Measurements from ENCODE around the gene GP1BB. TPM values are rescaled to one million over a fixed set of nuclear protein-coding genes. Genes with fewer than 3 reads are reported as not detected.

GP1BB gene
- total RNA-seq, 1 donor from 2014 or later = 3.0 TPM

DNA sequence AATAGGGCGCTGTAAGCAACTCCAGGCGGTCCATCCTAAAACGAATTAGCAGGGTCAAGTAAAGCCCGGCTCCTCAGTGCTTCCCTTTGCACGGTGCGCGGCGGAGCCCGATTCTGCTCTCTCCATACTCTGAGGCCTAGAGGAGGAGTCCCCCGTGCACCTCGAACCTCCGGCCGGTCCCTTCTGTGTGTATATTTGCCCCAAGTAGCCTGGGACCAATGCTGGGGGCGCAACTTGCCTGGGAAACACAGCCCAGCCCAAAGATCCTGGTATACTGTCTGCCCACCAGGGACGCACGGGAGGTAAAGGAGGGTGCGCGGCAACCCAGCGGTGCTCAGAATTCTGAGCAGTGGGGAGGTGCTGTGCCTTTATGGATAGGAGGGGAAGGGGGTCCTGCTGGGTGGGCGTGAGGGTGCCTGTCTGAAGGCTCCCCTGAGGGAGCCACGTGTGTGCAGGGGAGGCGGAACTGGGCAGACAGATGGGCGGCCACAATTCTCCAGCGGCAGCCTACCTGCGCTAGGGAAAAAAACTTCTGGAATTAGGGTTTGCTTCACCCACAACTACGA is 32.5 kb downstream of the GP1BB start:
- DNase-seq (ENCODE audit: low read depth in 2 of 2) = no peak

- peak; percentile 28 to 73 for DNase-seq (ENCODE audit: low read depth in 2 of 2)
Observed at GRCh38 chr22:19756288-19757128, 33.2 kb downstream of the GP1BB start.

DNA sequence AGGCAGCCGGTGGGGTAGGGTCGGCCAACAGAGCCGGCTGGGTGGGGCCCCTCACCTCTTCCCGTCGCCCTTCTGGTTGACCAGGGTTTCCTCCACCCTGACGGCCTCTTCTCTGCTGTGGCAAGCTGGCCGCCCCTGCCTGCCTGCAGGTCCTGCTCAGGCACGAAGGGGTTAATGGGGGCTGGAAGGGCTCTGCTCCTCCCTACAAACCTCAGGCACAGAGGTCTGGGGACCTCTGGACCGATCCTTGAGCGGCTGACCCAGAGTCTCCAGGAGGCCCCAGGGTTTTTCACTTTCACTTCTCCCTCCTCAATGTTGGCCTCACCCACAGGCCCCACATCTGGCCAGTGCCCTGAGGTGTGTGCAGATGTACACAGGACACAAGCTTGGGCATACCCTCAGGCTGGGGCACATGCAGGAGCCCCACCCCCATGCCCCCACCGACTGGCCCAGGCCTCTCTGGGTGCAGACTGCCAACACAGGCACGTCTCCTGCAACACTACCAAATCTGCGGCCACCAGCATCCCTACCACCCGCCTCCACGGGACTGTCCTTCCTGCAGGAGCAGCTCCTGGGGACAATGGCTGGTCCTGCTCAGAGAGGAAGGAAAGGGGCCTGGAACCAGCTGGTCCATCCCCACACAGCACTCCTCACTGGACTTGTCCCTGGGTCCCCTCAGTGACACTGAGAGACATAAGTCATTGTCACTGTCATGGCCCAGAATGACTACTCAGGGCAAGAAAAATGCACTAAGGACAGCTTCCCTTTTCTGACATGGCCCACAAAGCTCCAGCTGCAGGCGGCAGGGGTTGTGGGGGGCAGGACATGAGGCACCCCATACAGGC is 34.0 kb downstream of the GP1BB start:
- no peak for DNase-seq (ENCODE audit: low read depth in 2 of 2)

DNA sequence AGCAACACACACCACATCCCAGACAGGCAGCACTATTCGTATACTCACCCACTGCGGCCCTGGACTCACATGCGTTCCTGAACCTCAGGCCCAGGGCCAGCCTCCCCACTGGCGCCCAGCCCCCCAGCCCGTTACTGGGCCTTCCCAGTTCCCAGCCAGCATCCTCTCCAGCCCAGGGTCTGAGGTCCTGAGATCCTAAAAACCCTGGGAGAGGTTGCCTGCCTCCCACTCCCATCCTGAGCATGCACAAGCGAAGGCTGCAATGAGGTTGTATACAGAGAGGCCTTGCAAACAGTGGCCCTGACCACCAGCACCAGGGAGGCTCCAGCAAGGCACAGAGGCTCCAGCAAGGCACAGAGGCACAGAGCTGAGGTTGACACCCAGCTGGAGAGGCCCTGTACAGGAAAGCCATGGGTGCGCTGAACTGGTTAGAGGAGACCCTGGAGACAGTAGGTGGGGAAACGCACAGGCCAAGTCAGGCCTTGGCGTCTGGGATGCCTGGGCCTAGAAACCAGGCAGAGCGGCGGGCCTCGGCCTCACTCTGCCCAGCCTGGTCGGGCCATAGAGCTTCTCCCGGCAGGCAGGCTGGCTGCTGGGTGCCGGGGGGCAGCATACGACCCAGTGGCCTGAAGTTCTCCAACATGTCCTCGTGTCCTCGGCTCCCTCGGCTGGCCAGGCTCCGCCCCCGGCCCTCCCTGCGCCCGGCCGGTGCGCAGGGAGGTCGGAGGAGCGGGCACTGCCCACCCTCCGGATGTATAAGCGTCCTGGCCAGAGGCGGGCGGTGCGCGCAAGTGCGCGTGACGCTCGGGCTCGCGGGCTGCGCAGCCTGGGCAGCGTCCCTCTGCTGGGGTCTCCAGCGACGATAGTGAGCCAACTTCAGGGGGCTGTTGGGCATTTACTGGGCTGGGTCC is 34.9 kb downstream of the GP1BB start:
- DNase-seq (ENCODE audit: low read depth in 2 of 2) = peak in 1 of 2 donors; percentile 60

GRCh38 chr22:19758896-19759426 is 35.6 kb downstream of the GP1BB start:
- DNase-seq (ENCODE audit: low read depth in 2 of 2) = peak in 1 of 2 donors; percentile 35

- DNase-seq (ENCODE audit: low read depth in 2 of 2) = peak in 1 of 2 donors; percentile 61
Observed at GRCh38 chr22:19759427-19760057, 36.2 kb downstream of the GP1BB start.

- peak in 1 of 2 donors; percentile 69 for DNase-seq (ENCODE audit: low read depth in 2 of 2)
Observed at GRCh38 chr22:19760058-19760950, 37.0 kb downstream of the GP1BB start, which contains the start of gene TBX1. TSS of gene TBX1 (plus strand) at chr22:19760778. CDS start at chr22:19760844, 66 bp downstream.

GRCh38 chr22:19760951-19761724 is 37.8 kb downstream of the GP1BB start:
- DNase-seq (ENCODE audit: low read depth in 2 of 2) = peak in 1 of 2 donors; percentile 34

GRCh38 chr22:19761725-19762567 is 38.6 kb downstream of the GP1BB start:
- DNase-seq (ENCODE audit: low read depth in 2 of 2) = peak in 1 of 2 donors; percentile 53

GRCh38 chr22:19762568-19763457 is 39.5 kb downstream of the GP1BB start:
- DNase-seq (ENCODE audit: low read depth in 2 of 2) = peak in 1 of 2 donors; percentile 63

DNA sequence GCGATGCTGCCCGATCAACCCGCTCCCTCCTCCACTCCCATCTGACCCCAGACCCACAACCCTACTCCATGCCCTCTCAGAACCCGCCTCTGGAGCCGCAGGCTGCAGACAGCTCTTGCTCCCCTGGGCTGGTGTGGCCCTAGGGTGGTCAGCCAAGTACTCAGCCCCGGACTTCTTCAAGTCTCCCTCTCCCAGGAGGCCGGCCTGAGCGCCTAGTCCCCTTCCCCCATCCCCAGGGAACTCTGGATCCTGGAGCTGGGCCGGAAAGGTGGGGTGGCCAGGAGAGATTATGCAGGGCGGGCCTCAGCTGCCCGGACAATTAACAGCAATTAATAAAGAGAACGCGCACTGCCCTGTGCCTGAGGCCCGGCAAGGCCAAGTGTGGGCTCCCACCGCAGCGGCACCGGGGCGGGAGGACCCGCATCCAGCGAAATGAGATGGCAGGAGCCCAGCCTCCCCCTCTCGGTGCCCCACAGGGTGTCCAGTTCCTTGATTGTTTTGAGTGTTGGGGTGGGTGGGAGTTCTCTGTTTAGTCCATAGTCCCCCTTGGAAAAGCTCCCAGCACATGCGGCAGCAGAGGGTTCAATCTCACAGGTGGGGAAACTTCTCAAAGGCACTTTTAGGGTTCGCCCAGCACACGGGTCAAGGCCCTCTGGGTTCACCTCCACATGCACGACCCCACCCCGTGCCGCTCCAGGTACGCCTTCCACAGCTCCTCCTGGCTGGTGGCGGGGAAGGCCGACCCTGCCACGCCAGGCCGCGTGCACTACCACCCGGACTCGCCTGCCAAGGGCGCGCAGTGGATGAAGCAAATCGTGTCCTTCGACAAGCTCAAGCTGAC is 40.3 kb downstream of the GP1BB start:
- peak in 1 of 2 donors; percentile 31 for DNase-seq (ENCODE audit: low read depth in 2 of 2)

GRCh38 chr22:19764299-19764593 is 40.9 kb downstream of the GP1BB start:
- peak in 1 of 2 donors; percentile 55 for DNase-seq (ENCODE audit: low read depth in 2 of 2)

- DNase-seq (ENCODE audit: low read depth in 2 of 2) = peak in 1 of 2 donors; percentile 56
Observed at GRCh38 chr22:19764636-19765476, 41.5 kb downstream of the GP1BB start.

DNA sequence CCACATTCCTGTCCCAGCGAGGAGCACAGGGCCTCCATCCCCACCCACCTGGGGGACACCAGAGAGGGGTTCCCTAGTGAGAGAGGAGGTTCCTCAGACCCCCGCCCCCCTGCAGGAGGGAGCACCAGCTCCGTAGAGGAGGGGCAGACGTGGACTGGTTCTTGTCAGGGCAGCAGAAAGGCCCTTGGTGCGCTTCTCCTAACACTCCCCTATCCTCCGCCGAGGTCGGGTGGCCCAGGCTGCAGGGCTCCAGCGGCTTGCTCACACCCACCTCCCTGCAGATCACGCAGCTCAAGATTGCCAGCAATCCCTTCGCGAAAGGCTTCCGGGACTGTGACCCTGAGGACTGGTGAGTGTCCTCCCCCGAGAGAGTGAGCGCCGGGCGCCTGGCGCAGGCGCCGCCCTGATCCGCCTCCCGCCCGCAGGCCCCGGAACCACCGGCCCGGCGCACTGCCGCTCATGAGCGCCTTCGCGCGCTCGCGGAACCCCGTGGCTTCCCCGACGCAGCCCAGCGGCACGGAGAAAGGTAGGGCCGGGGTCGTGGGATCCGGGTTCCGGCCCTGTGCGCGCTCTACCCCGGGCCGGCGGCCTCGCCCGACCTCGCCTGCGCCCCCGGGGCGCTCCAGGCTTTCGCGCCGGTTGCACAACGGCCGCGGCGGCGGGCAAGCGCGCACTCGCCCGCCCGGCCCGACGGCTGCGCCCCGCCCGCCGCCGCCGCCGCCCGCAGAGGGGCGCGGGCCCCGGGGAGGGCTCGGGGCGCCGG is 42.3 kb downstream of the GP1BB start:
- DNase-seq (ENCODE audit: low read depth in 2 of 2) = peak in 1 of 2 donors; percentile 59
